ENCODE measurements around the gene SNORC.

SNORC gene

GRCh38 chr2:232884549-232885263 lies 14.6 kb downstream of the SNORC start:
- no peak for TF ChIP-seq CTCF (IDR thresholded peaks at IDR 0.05)

GRCh38 chr2:232885264-232885961 lies 15.3 kb downstream of the SNORC start:
- no peak for TF ChIP-seq CTCF (IDR thresholded peaks at IDR 0.05)
- Histone ChIP-seq H3K27me3 (no peaks in the 10 kb centered on the region), H3K4me1 (ENCODE audit: control insufficient read depth in 1 of 2, insufficient read depth in 1 of 2, low read depth in 1 of 2, low read length in 1 of 2) (no peaks in the 10 kb centered on the region), H3K9me3 (no peaks in the 10 kb centered on the region), H3K4me3 (ENCODE audit: low read depth in 1 of 2, low read length in 1 of 2) (no peak overlapping the region), H3K36me3 (no peaks in the 10 kb centered on the region), H3K27ac (no peak overlapping the region)

More at GRCh38 chr2:232884549-232885263, 14.6 kb downstream of the SNORC start:
- Histone ChIP-seq H3K36me3 (no peaks in the 10 kb centered on the region), H3K4me1 (ENCODE audit: control insufficient read depth in 1 of 2, insufficient read depth in 1 of 2, low read depth in 1 of 2, low read length in 1 of 2) (no peaks in the 10 kb centered on the region), H3K27ac (no peak overlapping the region), H3K27me3 (no peaks in the 10 kb centered on the region), H3K4me3 (ENCODE audit: low read depth in 1 of 2, low read length in 1 of 2) (no peak overlapping the region), H3K9me3 (no peaks in the 10 kb centered on the region)

- Histone ChIP-seq H3K9me3 (no peaks in the 10 kb centered on the region), H3K4me1 (ENCODE audit: control insufficient read depth in 1 of 2, insufficient read depth in 1 of 2, low read depth in 1 of 2, low read length in 1 of 2) (no peaks in the 10 kb centered on the region), H3K27ac (no peak overlapping the region), H3K4me3 (ENCODE audit: low read depth in 1 of 2, low read length in 1 of 2) (no peak overlapping the region), H3K27me3 (peaks cover 7% of the 10 kb centered on the region), H3K36me3 (no peaks in the 10 kb centered on the region)
- TF ChIP-seq CTCF (IDR thresholded peaks at IDR 0.05): no peak
Measured at GRCh38 chr2:232886176-232886575, 16.1 kb downstream of the SNORC start.

GRCh38 chr2:232886632-232887031 lies 16.6 kb downstream of the SNORC start:
- Histone ChIP-seq H3K4me3 (ENCODE audit: low read depth in 1 of 2, low read length in 1 of 2) (no peak overlapping the region), H3K27ac (no peak overlapping the region), H3K36me3 (no peaks in the 10 kb centered on the region), H3K4me1 (ENCODE audit: control insufficient read depth in 1 of 2, insufficient read depth in 1 of 2, low read depth in 1 of 2, low read length in 1 of 2) (no peaks in the 10 kb centered on the region), H3K9me3 (no peaks in the 10 kb centered on the region), H3K27me3 (peaks cover 12% of the 10 kb centered on the region)
- TF ChIP-seq CTCF (IDR thresholded peaks at IDR 0.05): no peak

- no peak for TF ChIP-seq CTCF (IDR thresholded peaks at IDR 0.05)
- no peak overlapping the region for H3K4me3 ChIP-seq (ENCODE audit: low read depth in 1 of 2, low read length in 1 of 2)
- H3K36me3 ChIP-seq: no peaks in the 10 kb centered on the region
- no peak overlapping the region for H3K27ac ChIP-seq
- no peaks in the 10 kb centered on the region for H3K9me3 ChIP-seq
- H3K4me1 ChIP-seq (ENCODE audit: control insufficient read depth in 1 of 2, insufficient read depth in 1 of 2, low read depth in 1 of 2, low read length in 1 of 2): no peaks in the 10 kb centered on the region
- peaks cover 18% of the 10 kb centered on the region for H3K27me3 ChIP-seq
Measured at GRCh38 chr2:232887171-232887850, 17.2 kb downstream of the SNORC start.
